GM12801 (cell line): ENCODE measurements around the gene SMURF2.

ENCODE experiments used
- TF ChIP-seq, protein P1 (sequence below): IDR thresholded peaks from one replicate; pipeline ENCODE4 v1.5.1; 2011; ENCODE audit warnings: control low read depth; ENCODE audit not compliant: insufficient read length; ENCODE audit errors: extremely low read depth

Gene SMURF2

DNA sequence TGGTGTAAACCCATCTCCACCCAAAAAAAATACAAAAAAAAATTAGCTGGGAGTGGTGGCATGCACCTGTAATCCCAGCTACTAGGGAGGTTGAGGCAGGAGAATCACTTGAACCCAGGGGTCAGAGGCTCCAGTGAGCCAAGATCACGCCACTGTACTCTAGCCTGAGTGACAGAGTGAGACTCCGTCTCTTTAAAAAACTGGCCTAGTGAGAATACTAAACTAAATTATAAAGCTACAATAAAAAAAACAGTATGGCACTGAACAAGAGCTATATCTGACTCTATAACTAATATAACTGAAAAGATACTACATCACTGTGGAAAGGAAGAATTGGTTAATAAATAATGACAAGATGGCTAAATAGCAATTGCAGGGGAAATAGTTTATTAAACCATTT is 6.4 kb downstream of the SMURF2 start:
- TF ChIP-seq, protein P1, sequence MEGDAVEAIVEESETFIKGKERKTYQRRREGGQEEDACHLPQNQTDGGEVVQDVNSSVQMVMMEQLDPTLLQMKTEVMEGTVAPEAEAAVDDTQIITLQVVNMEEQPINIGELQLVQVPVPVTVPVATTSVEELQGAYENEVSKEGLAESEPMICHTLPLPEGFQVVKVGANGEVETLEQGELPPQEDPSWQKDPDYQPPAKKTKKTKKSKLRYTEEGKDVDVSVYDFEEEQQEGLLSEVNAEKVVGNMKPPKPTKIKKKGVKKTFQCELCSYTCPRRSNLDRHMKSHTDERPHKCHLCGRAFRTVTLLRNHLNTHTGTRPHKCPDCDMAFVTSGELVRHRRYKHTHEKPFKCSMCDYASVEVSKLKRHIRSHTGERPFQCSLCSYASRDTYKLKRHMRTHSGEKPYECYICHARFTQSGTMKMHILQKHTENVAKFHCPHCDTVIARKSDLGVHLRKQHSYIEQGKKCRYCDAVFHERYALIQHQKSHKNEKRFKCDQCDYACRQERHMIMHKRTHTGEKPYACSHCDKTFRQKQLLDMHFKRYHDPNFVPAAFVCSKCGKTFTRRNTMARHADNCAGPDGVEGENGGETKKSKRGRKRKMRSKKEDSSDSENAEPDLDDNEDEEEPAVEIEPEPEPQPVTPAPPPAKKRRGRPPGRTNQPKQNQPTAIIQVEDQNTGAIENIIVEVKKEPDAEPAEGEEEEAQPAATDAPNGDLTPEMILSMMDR: no peak

DNA sequence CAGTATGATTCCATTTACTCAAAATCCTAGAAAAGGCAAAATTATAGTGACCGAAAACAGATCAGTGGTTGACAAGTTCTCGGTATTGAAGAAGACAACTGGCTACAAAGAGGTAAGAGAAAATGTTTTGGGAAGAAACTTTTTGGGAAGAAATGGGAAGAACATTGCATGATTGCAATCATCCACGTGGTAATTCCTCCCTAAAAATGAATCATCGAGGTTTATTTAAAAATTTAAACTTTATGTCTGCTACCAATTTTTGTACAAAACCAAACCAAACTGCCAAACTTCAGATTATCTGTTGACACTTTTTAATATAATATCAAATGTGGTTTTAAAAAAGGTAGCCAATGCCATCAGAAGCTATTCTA is 8.1 kb downstream of the SMURF2 start:
- TF ChIP-seq, protein P1: no peak

DNA sequence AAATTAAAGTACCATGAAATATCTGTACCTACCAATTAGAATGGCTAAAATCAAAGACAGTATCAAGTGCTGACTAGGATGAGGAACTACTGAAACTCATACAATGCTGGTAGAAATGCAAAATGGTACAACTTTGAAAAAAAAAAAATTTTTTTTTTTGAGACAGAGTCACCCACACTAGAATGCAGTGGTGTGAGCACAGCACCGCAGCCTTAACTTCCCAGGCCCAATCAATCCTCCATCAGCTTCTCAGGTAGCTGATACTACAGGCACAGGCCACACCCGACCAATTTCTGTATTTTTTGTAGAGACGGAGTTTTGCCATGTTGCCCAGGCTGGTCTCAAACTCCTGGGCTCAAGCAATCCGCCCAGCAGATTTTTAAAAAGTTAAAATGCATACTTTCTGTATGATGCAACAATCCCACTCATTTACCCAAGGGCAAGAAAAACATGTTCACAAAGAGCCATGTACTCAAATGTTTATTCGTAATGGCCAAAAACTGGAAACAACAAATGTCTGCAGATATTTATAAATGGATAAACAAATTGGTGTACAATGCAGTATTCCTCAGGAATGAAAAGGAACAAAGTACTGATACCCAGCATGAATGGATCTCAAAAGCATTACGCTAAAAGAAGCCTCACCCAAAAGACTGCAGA is 8.7 kb downstream of the SMURF2 start:
- TF ChIP-seq, protein P1: no peak

DNA sequence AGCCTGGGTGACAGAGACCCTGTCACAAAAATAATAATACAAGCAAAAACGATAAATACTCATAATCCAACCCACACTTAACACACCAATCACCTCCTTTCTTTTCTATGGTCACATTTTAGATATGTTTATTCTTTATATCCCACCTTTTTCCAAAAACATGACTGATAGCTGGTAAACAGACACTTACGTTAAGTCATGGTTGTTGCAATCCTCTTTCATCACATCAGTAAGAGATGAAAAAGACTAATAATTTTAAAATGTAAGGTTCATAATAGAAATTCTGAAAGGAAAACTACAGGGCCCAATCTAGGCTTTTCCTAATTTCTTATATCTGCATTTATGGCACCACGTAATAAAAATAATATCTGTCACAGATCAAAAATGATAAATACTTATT is 10.2 kb downstream of the SMURF2 start:
- TF ChIP-seq, protein P1: no peak

DNA sequence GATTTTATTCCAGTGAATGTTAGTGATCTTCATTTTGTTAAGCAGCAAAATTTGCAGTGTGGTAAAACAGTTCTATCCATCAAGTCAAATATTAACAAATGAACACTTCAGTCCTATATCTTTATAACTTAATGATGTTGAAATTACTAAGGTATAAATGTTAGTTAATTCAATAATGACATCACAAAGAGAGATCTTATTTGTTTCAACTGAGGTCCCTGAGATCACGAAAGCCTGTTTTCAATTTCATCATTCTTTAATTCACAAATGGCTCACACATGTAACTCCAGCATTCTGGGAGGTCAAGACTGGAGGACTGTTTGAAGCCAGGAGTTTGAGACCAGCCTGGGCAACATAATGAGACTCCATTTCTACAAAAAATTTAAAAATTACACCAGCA is 13.9 kb downstream of the SMURF2 start:
- TF ChIP-seq, protein P1: no peak

DNA sequence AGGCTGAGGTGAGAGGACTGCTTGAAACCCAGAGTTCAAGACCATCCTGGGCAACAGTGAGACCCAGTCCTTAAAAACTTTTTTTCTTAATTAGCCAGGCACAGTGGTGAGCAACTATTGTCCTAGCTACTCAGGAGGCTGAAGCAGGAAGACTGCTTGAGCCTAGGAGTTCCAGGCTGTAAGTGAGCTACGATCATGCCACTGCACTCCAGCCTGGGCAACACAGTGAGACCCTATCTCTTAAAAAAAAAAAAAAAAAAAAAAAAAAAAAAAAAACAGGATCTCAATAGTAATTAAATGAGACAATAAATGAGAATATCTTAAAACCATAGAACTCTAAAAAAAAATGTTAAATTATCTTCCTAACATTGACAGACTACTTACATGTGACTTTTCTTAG is 14.3 kb downstream of the SMURF2 start:
- TF ChIP-seq, protein P1: no peak

DNA sequence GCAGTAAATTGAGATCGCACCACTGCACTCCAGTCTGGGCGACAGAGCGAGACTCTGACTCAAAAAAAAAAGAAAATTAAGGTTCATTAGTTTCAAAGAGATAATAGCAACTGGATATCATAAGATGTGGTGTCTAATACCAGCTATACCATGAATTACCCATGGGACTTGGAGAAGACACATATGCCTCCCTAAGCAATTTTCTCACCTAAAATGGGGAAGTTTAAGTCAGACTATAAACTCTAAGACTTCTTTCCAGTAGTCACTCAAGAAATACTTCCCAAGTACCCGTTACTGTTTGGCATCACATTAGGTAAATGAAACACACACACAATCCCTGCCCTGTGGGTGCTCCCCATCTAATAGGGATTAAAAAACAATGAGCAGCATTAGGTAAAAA is 22.6 kb downstream of the SMURF2 start:
- TF ChIP-seq, protein P1: no peak
